Neural progenitor cell (in vitro differentiated cells): ENCODE results near the gene IMPG2. TPM values are rescaled to one million over a fixed set of nuclear protein-coding genes. Genes with fewer than 3 reads are reported as not detected.

ENCODE experiments used
- DNase-seq: peaks from one replicate; pipeline ENCODE4 v3.0.0-alpha.2; 2016; ENCODE audit warnings: low spot score
- H2AFZ ChIP-seq: fragments of 200-600 bp; sonication (generic); replicated peaks from 2 replicates; pipeline ENCODE4 v1.6.1; 2016; ENCODE audit warnings: antibody characterized with exemption
- H3F3A ChIP-seq: fragments of 200-600 bp; sonication (generic); 2 replicates; pipeline ENCODE4 v1.6.1; 2016; ENCODE audit warnings: antibody characterized with exemption, low read depth
- H3K27ac ChIP-seq: fragments of 200-600 bp; sonication (generic); 2 replicates; pipeline ENCODE4 v1.5.1; 2016; ENCODE audit warnings: mild to moderate bottlenecking
- H3K27me3 ChIP-seq: fragments of 200-600 bp; sonication (generic); 2 replicates; pipeline ENCODE4 v1.6.1; 2016; ENCODE audit warnings: mild to moderate bottlenecking, moderate library complexity
- H3K36me3 ChIP-seq: fragments of 200-600 bp; sonication (generic); 2 replicates; pipeline ENCODE4 v1.5.1; 2016
- H3K4me1 ChIP-seq: fragments of 200-600 bp; sonication (generic); 2 replicates; pipeline ENCODE4 v1.6.1; 2016; ENCODE audit warnings: mixed run types
- H3K4me2 ChIP-seq: fragments of 200-600 bp; sonication (generic); 2 replicates; pipeline ENCODE4 v1.6.1; 2016
- H3K4me3 ChIP-seq: fragments of 200-600 bp; sonication (generic); 2 replicates; pipeline ENCODE4 v1.5.1; 2016
- H3K79me2 ChIP-seq: fragments of 200-600 bp; sonication (generic); 2 replicates; pipeline ENCODE4 v1.6.1; 2016; ENCODE audit warnings: low read depth
- H3K9ac ChIP-seq: fragments of 200-600 bp; sonication (generic); 2 replicates; pipeline ENCODE4 v1.6.1; 2016
- H3K9me3 ChIP-seq: fragments of 200-600 bp; sonication (generic); 2 replicates; pipeline ENCODE4 v1.5.1; 2016; ENCODE audit warnings: low read depth
- H4K20me1 ChIP-seq: fragments of 200-600 bp; sonication (generic); 2 replicates; pipeline ENCODE4 v1.6.1; 2016; ENCODE audit warnings: low read depth
- H3K27ac Mint-ChIP-seq: 3 replicates; pipeline ENCODE4 v1.8.0; 2021; ENCODE audit warnings: mixed read lengths
- H3K27me3 Mint-ChIP-seq: 2 replicates; pipeline ENCODE4 v1.8.0; 2022; ENCODE audit warnings: low read depth, mild to moderate bottlenecking, inconsistent platforms, moderate library complexity, mixed read lengths; ENCODE audit not compliant: insufficient read depth
- H3K36me3 Mint-ChIP-seq: 3 replicates; pipeline ENCODE4 v1.8.0; 2021; ENCODE audit warnings: mixed read lengths
- H3K4me1 Mint-ChIP-seq: 3 replicates; pipeline ENCODE4 v1.8.0; 2021; ENCODE audit warnings: mixed read lengths
- H3K4me3 Mint-ChIP-seq: 3 replicates; pipeline ENCODE4 v1.8.0; 2021; ENCODE audit warnings: mild to moderate bottlenecking, moderate library complexity, mixed read lengths
- H3K9me3 Mint-ChIP-seq: 3 replicates; pipeline ENCODE4 v1.8.0; 2020; ENCODE audit warnings: mixed read lengths
- CTCF ChIP-seq: fragments of 200-600 bp; sonication (generic); IDR thresholded peaks from 2 replicates; pipeline ENCODE4 v1.5.1; 2017; ENCODE audit warnings: antibody characterized with exemption, mild to moderate bottlenecking
- EZH2 ChIP-seq: fragments of 200-600 bp; sonication (generic); IDR thresholded peaks from 2 replicates; pipeline ENCODE4 v1.6.1; 2017; ENCODE audit warnings: antibody characterized with exemption, mild to moderate bottlenecking, moderate library complexity
- EZH2phosphoT487 ChIP-seq: fragments of 200-600 bp; sonication (generic); IDR thresholded peaks from 2 replicates; pipeline ENCODE4 v1.6.1; 2017; ENCODE audit warnings: antibody characterized with exemption
- total RNA-seq: library from RNA; depleted of rRNA; stranded (reverse); fragments of >200 nt; gene quantifications from 2 replicates; pipeline ENCODE4 v1.2.3, GENCODE V29; 2015; ENCODE audit warnings: low replicate concordance

The IMPG2 gene
- total RNA-seq, 1 donor from 2014 or later, result 0.15 TPM

GRCh38 chr3:101266566-101266965, 53.8 kb downstream of the IMPG2 start:
- H3K4me1 ChIP-seq, result no peaks in the 10 kb centered on the region
- no peaks in the 10 kb centered on the region for H3K27me3 ChIP-seq
- Mint-ChIP-seq H3K27me3 (no peaks in the 10 kb centered on the region), H3K4me3 (no peak overlapping the region), H3K4me1 (peaks cover 2% of the 10 kb centered on the region), H3K9me3 (no peaks in the 10 kb centered on the region), H3K27ac (no peak overlapping the region), H3K36me3 (no peaks in the 10 kb centered on the region)
- no peaks in the 10 kb centered on the region for H3K36me3 ChIP-seq
- TF ChIP-seq CTCF (no peak), EZH2phosphoT487 (no peak), EZH2 (no peak)
- no peaks in the 10 kb centered on the region for H4K20me1 ChIP-seq
- H3K79me2 ChIP-seq, result no peaks in the 10 kb centered on the region
- no peak for DNase-seq
- H2AFZ ChIP-seq, result no peak overlapping the region
- no peak overlapping the region for H3K9ac ChIP-seq
- H3K9me3 ChIP-seq, result no peaks in the 10 kb centered on the region
- no peak overlapping the region for H3K4me3 ChIP-seq
- H3F3A ChIP-seq, result no peaks in the 10 kb centered on the region
- H3K27ac ChIP-seq, result no peak overlapping the region
- H3K4me2 ChIP-seq, result no peak overlapping the region

- H3K27me3 ChIP-seq, result no peaks in the 10 kb centered on the region
- no peaks in the 10 kb centered on the region for H3K36me3 Mint-ChIP-seq
- H4K20me1 ChIP-seq, result no peaks in the 10 kb centered on the region
- no peak overlapping the region for H3K4me2 ChIP-seq
- H3K27me3 Mint-ChIP-seq, result no peaks in the 10 kb centered on the region
- no peak for DNase-seq
- no peak overlapping the region for H2AFZ ChIP-seq
- TF ChIP-seq EZH2phosphoT487, result no peak
- H3K36me3 ChIP-seq, result no peaks in the 10 kb centered on the region
- no peaks in the 10 kb centered on the region for H3K4me1 Mint-ChIP-seq
- H3K9ac ChIP-seq, result no peak overlapping the region
- no peaks in the 10 kb centered on the region for H3K79me2 ChIP-seq
- H3K4me3 ChIP-seq, result no peak overlapping the region
- no peaks in the 10 kb centered on the region for H3K9me3 ChIP-seq
- no peak overlapping the region for H3K27ac Mint-ChIP-seq
- no peaks in the 10 kb centered on the region for H3K4me1 ChIP-seq
- no peaks in the 10 kb centered on the region for H3K9me3 Mint-ChIP-seq
- no peak overlapping the region for H3K27ac ChIP-seq
- H3F3A ChIP-seq, result no peaks in the 10 kb centered on the region
- H3K4me3 Mint-ChIP-seq, result no peak overlapping the region
Observed at GRCh38 chr3:101266071-101266470, 54.3 kb downstream of the IMPG2 start.

GRCh38 chr3:101262393-101263240, 57.8 kb downstream of the IMPG2 start:
- Histone ChIP-seq H3K4me1 (no peaks in the 10 kb centered on the region), H3F3A (no peaks in the 10 kb centered on the region), H3K36me3 (no peaks in the 10 kb centered on the region), H3K4me3 (no peak overlapping the region), H3K9ac (no peak overlapping the region), H3K4me2 (no peak overlapping the region), H4K20me1 (no peaks in the 10 kb centered on the region), H3K9me3 (no peaks in the 10 kb centered on the region), H3K79me2 (no peaks in the 10 kb centered on the region), H3K27me3 (no peaks in the 10 kb centered on the region), H3K27ac (no peak overlapping the region), H2AFZ (no peak overlapping the region)
- H3K27me3 Mint-ChIP-seq, result no peaks in the 10 kb centered on the region
- no peak overlapping the region for H3K27ac Mint-ChIP-seq
- no peaks in the 10 kb centered on the region for H3K4me1 Mint-ChIP-seq
- H3K4me3 Mint-ChIP-seq, result no peak overlapping the region
- H3K36me3 Mint-ChIP-seq, result no peaks in the 10 kb centered on the region
- no peak for TF ChIP-seq CTCF
- no peak for TF ChIP-seq EZH2phosphoT487
- no peak for TF ChIP-seq EZH2
- H3K9me3 Mint-ChIP-seq, result no peaks in the 10 kb centered on the region
- DNase-seq, result no peak

GRCh38 chr3:101261506-101261905, 58.9 kb downstream of the IMPG2 start:
- H3K4me3 ChIP-seq, result no peak overlapping the region
- no peaks in the 10 kb centered on the region for H3K27me3 ChIP-seq
- TF ChIP-seq CTCF (no peak), EZH2 (no peak), EZH2phosphoT487 (no peak)
- H3K79me2 ChIP-seq, result no peaks in the 10 kb centered on the region
- no peak overlapping the region for H2AFZ ChIP-seq
- no peaks in the 10 kb centered on the region for H3K36me3 ChIP-seq
- no peak for DNase-seq
- no peak overlapping the region for H3K4me2 ChIP-seq
- H3F3A ChIP-seq, result no peaks in the 10 kb centered on the region
- no peaks in the 10 kb centered on the region for H3K9me3 Mint-ChIP-seq
- no peak overlapping the region for H3K27ac Mint-ChIP-seq
- no peaks in the 10 kb centered on the region for H3K4me1 Mint-ChIP-seq
- no peak overlapping the region for H3K27ac ChIP-seq
- no peaks in the 10 kb centered on the region for H3K36me3 Mint-ChIP-seq
- H3K9ac ChIP-seq, result no peak overlapping the region
- no peaks in the 10 kb centered on the region for H3K27me3 Mint-ChIP-seq
- no peaks in the 10 kb centered on the region for H3K9me3 ChIP-seq
- no peaks in the 10 kb centered on the region for H3K4me1 ChIP-seq
- H4K20me1 ChIP-seq, result no peaks in the 10 kb centered on the region
- H3K4me3 Mint-ChIP-seq, result no peak overlapping the region
